Measurements from ENCODE around the gene OR2T10. TPM values are rescaled to one million over a fixed set of nuclear protein-coding genes. Genes with fewer than 3 reads are reported as not detected.

The OR2T10 gene
- total RNA-seq, 1 donor = not detected

DNA sequence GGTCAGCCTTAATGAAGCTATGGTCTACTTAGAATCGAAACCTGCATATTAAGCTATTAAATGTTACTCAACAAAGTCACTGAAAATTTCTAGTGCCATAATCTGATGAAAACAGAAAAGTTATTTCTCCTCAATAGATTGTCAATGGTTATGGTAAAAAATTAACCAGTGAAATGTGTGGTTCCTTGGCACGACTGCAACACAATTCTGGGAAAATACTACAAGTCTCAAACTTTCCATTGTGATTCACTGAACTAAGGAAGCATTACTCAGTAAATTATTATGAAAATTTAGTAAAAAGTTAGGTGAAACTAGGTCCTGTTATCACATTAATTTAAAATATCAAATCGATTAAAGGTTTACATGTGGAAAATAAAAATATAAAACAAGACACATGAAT is 12.8 kb upstream of the OR2T10 start:
- Histone ChIP-seq H2AFZ (ENCODE audit: low read length) (no peak overlapping the region), H3K79me2 (ENCODE audit: insufficient read depth, low read length) (no peaks in the 10 kb centered on the region), H3K4me1 (ENCODE audit: insufficient read depth, low read length) (no peaks in the 10 kb centered on the region), H3K36me3 (ENCODE audit: insufficient read depth, low read length) (no peaks in the 10 kb centered on the region), H3K27me3 (ENCODE audit: insufficient read depth, low read length) (no peaks in the 10 kb centered on the region), H4K20me1 (ENCODE audit: insufficient read depth, low read length) (no peaks in the 10 kb centered on the region), H3K9me3 (ENCODE audit: low read depth, low read length) (no peaks in the 10 kb centered on the region), H3K27ac (ENCODE audit: low read depth, low read length) (no peak overlapping the region), H3K4me3 (ENCODE audit: insufficient read depth, low read length) (no peak overlapping the region), H3K4me2 (ENCODE audit: insufficient read depth, low read length) (no peak overlapping the region)
- TF ChIP-seq, protein P1, sequence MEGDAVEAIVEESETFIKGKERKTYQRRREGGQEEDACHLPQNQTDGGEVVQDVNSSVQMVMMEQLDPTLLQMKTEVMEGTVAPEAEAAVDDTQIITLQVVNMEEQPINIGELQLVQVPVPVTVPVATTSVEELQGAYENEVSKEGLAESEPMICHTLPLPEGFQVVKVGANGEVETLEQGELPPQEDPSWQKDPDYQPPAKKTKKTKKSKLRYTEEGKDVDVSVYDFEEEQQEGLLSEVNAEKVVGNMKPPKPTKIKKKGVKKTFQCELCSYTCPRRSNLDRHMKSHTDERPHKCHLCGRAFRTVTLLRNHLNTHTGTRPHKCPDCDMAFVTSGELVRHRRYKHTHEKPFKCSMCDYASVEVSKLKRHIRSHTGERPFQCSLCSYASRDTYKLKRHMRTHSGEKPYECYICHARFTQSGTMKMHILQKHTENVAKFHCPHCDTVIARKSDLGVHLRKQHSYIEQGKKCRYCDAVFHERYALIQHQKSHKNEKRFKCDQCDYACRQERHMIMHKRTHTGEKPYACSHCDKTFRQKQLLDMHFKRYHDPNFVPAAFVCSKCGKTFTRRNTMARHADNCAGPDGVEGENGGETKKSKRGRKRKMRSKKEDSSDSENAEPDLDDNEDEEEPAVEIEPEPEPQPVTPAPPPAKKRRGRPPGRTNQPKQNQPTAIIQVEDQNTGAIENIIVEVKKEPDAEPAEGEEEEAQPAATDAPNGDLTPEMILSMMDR (IDR thresholded peaks at IDR 0.05; ENCODE audit: extremely low read depth, low read depth, low read length) = no peak
- DNase-seq (ENCODE audit: insufficient read length, low spot score, missing footprints) = no peak

- TF ChIP-seq, protein P1 (IDR thresholded peaks at IDR 0.05; ENCODE audit: extremely low read depth, low read depth, low read length) = no peak
- H3K36me3 ChIP-seq (ENCODE audit: insufficient read depth, low read length) = no peaks in the 10 kb centered on the region
- H3K79me2 ChIP-seq (ENCODE audit: insufficient read depth, low read length) = no peaks in the 10 kb centered on the region
- H2AFZ ChIP-seq (ENCODE audit: low read length) = no peak overlapping the region
- H3K4me1 ChIP-seq (ENCODE audit: insufficient read depth, low read length) = no peaks in the 10 kb centered on the region
- H3K4me2 ChIP-seq (ENCODE audit: insufficient read depth, low read length) = no peak overlapping the region
- DNase-seq (ENCODE audit: insufficient read length, low spot score, missing footprints) = peak; percentile 6
- H3K27ac ChIP-seq (ENCODE audit: low read depth, low read length) = no peak overlapping the region
- H3K9me3 ChIP-seq (ENCODE audit: low read depth, low read length) = no peaks in the 10 kb centered on the region
- no peaks in the 10 kb centered on the region for H4K20me1 ChIP-seq (ENCODE audit: insufficient read depth, low read length)
- no peak overlapping the region for H3K4me3 ChIP-seq (ENCODE audit: insufficient read depth, low read length)
- H3K27me3 ChIP-seq (ENCODE audit: insufficient read depth, low read length) = no peaks in the 10 kb centered on the region
Observed at GRCh38 chr1:248599396-248599795, 1.9 kb upstream of the OR2T10 start.

DNA sequence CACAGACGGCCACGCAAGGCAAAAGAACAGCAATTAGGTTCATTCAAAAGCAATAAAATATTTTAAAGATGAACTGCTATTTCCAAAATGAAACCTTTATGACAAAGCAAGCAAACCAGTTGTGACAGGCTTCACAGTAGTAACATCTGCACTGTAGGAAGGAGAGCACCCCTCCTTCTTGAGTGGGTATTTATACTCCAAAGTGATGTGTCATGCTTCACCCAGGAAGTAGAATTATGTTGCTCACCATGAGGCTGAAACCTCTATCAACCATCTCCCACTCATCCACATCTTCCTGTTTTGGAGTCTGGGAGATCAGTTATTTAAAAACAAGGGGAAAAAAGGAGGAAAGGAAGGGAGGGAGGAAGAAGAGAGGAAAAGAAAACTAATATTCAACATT is 885 bp downstream of the OR2T10 start:
- no peaks in the 10 kb centered on the region for H3K9me3 ChIP-seq (ENCODE audit: low read depth, low read length)
- no peak for DNase-seq (ENCODE audit: insufficient read length, low spot score, missing footprints)
- H3K27ac ChIP-seq (ENCODE audit: low read depth, low read length) = no peak overlapping the region
- TF ChIP-seq, protein P1 (IDR thresholded peaks at IDR 0.05; ENCODE audit: extremely low read depth, low read depth, low read length) = no peak
- H3K4me3 ChIP-seq (ENCODE audit: insufficient read depth, low read length) = no peak overlapping the region
- H4K20me1 ChIP-seq (ENCODE audit: insufficient read depth, low read length) = no peaks in the 10 kb centered on the region
- H3K4me1 ChIP-seq (ENCODE audit: insufficient read depth, low read length) = no peaks in the 10 kb centered on the region
- H3K79me2 ChIP-seq (ENCODE audit: insufficient read depth, low read length) = no peaks in the 10 kb centered on the region
- H3K27me3 ChIP-seq (ENCODE audit: insufficient read depth, low read length) = no peaks in the 10 kb centered on the region
- no peak overlapping the region for H3K4me2 ChIP-seq (ENCODE audit: insufficient read depth, low read length)
- H3K36me3 ChIP-seq (ENCODE audit: insufficient read depth, low read length) = no peaks in the 10 kb centered on the region
- H2AFZ ChIP-seq (ENCODE audit: low read length) = no peak overlapping the region

GRCh38 chr1:248593226-248593625 is 4.3 kb downstream of the OR2T10 start:
- H3K36me3 ChIP-seq (ENCODE audit: insufficient read depth, low read length) = no peaks in the 10 kb centered on the region
- H2AFZ ChIP-seq (ENCODE audit: low read length) = no peak overlapping the region
- no peaks in the 10 kb centered on the region for H3K4me1 ChIP-seq (ENCODE audit: insufficient read depth, low read length)
- no peak overlapping the region for H3K4me3 ChIP-seq (ENCODE audit: insufficient read depth, low read length)
- TF ChIP-seq, protein P1 (IDR thresholded peaks at IDR 0.05; ENCODE audit: extremely low read depth, low read depth, low read length) = no peak
- no peaks in the 10 kb centered on the region for H3K9me3 ChIP-seq (ENCODE audit: low read depth, low read length)
- H3K79me2 ChIP-seq (ENCODE audit: insufficient read depth, low read length) = no peaks in the 10 kb centered on the region
- no peak overlapping the region for H3K27ac ChIP-seq (ENCODE audit: low read depth, low read length)
- DNase-seq (ENCODE audit: insufficient read length, low spot score, missing footprints) = peak; percentile 2
- H3K27me3 ChIP-seq (ENCODE audit: insufficient read depth, low read length) = no peaks in the 10 kb centered on the region
- H3K4me2 ChIP-seq (ENCODE audit: insufficient read depth, low read length) = no peak overlapping the region
- no peaks in the 10 kb centered on the region for H4K20me1 ChIP-seq (ENCODE audit: insufficient read depth, low read length)

All from osteoblast (primary cell).